Activated CD4-positive, alpha-beta T cell treated with anti-CD3 and anti-CD28 coated beads for 36 hours (primary cell): ENCODE results near the gene CHCHD3. TPM values are rescaled to one million over a fixed set of nuclear protein-coding genes. Genes with fewer than 3 reads are reported as not detected.
A peak's percentile ranks its signal among the peaks of the same experiment; 100 is the strongest.
"Not testable (repeated sequence)": the region's sequence is repeated elsewhere in the genome, so short reads cannot be mapped to it uniquely, and the experiment has no call there.

Experiments
- ATAC-seq: fragments of 200-7000 bp; cut with Tn5 transposase; one replicate; pipeline ENCODE4 v1.10.0; 2021; ENCODE audit warnings: mild to moderate bottlenecking, moderate library complexity
- CTCF ChIA-PET: fragments of 350-600 bp; sonication (Branson Sonifier 250); formaldehyde crosslinking; loops from one replicate; lab custom pipeline; 2021; ENCODE audit warnings: antibody characterized with exemption; lab: Charles Lee
- POLR2A ChIA-PET: fragments of 350-600 bp; sonication (Branson Sonifier 250); formaldehyde crosslinking; loops from one replicate; lab custom pipeline; 2021; ENCODE audit warnings: antibody characterized with exemption, inconsistent platforms; lab: Charles Lee
- DNase-seq: peaks from one replicate; pipeline ENCODE4 v3.0.0-alpha.2; 2020
- H3K27ac Mint-ChIP-seq: one replicate; pipeline ENCODE4 v1.8.0; 2021; ENCODE audit warnings: mixed read lengths
- H3K27me3 Mint-ChIP-seq: one replicate; pipeline ENCODE4 v1.8.0; 2021; ENCODE audit warnings: mixed read lengths
- H3K36me3 Mint-ChIP-seq: one replicate; pipeline ENCODE4 v1.8.0; 2021; ENCODE audit warnings: low read depth, mixed read lengths
- H3K4me1 Mint-ChIP-seq: one replicate; pipeline ENCODE4 v1.8.0; 2021; ENCODE audit warnings: mixed read lengths
- H3K4me3 Mint-ChIP-seq: one replicate; pipeline ENCODE4 v1.8.0; 2021; ENCODE audit warnings: mild to moderate bottlenecking, moderate library complexity, mixed read lengths
- H3K9me3 Mint-ChIP-seq: one replicate; pipeline ENCODE4 v1.8.0; 2021; ENCODE audit warnings: low read depth, mixed read lengths
- intact Hi-C, 2 experiments: fragments of 100-400 bp; cut with DNase I in 1 of 2; cut with micrococcal nuclease in 1 of 2; formaldehyde crosslinking; loops; one replicate each; pipeline versions ENCODE4 v1.14.2 to v1.15.1; 2022 to 2024; cut with DNase I, micrococcal nuclease
- total RNA-seq, 2 experiments: library from RNA; stranded (reverse); gene quantifications; one replicate each; pipeline ENCODE4 v1.2.3, GENCODE V29; 2021

Gene CHCHD3
- total RNA-seq, 2 experiments from 2014 or later, result 63.0 to 71.9 TPM

GRCh38 chr7:132897093-132897687 is 184.7 kb downstream of the CHCHD3 start:
- Mint-ChIP-seq H3K27ac (no peak overlapping the region), H3K27me3 (no peaks in the 10 kb centered on the region), H3K36me3 (peaks cover 31% of the 10 kb centered on the region), H3K4me3 (no peak overlapping the region), H3K9me3 (no peaks in the 10 kb centered on the region), H3K4me1 (no peaks in the 10 kb centered on the region)
- no peak for DNase-seq
- ChIA-PET POLR2A (no interaction called here), CTCF (interaction anchor here (0.8 kb wide), 2 partner anchors 77 to 503 kb away, joined by 3 read pairs; no protein-coding TSS in a partner anchor)
- no peak for ATAC-seq
- intact Hi-C loops, result no loop called here

- DNase-seq, result no peak
- no peak overlapping the region for H3K27ac Mint-ChIP-seq
- intact Hi-C loops, result no loop called here
- H3K4me1 Mint-ChIP-seq, result no peaks in the 10 kb centered on the region
- no peaks in the 10 kb centered on the region for H3K9me3 Mint-ChIP-seq
- H3K4me3 Mint-ChIP-seq, result no peak overlapping the region
- H3K36me3 Mint-ChIP-seq, result peaks cover 32% of the 10 kb centered on the region
- CTCF ChIA-PET, result no interaction called here
- POLR2A ChIA-PET, result no interaction called here
- ATAC-seq, result no peak
- H3K27me3 Mint-ChIP-seq, result no peaks in the 10 kb centered on the region
These were observed 186.7 kb downstream of the CHCHD3 start for GRCh38 chr7:132895231-132895630.

GRCh38 chr7:132893560-132893959 is 188.3 kb downstream of the CHCHD3 start:
- Mint-ChIP-seq H3K9me3 (no peaks in the 10 kb centered on the region), H3K27me3 (no peaks in the 10 kb centered on the region), H3K4me3 (no peak overlapping the region), H3K27ac (no peak overlapping the region), H3K36me3 (peaks cover 24% of the 10 kb centered on the region), H3K4me1 (no peaks in the 10 kb centered on the region)
- ChIA-PET CTCF (no interaction called here), POLR2A (no interaction called here)
- ATAC-seq (no peak), DNase-seq (no peak)
- intact Hi-C loops, result no loop called here

- ATAC-seq, intact Hi-C loops, POLR2A ChIA-PET, H3K4me3 Mint-ChIP-seq, DNase-seq, H3K4me1 Mint-ChIP-seq, H3K27me3 Mint-ChIP-seq, H3K27ac Mint-ChIP-seq, CTCF ChIA-PET, H3K9me3 Mint-ChIP-seq: not testable (repeated sequence)
- peaks cover 18% of the 10 kb centered on the region for H3K36me3 Mint-ChIP-seq
These were observed 189.1 kb downstream of the CHCHD3 start for GRCh38 chr7:132892744-132893143.

- Mint-ChIP-seq H3K27me3 (no peaks in the 10 kb centered on the region), H3K9me3 (no peaks in the 10 kb centered on the region), H3K36me3 (peaks cover 13% of the 10 kb centered on the region), H3K4me1 (no peaks in the 10 kb centered on the region), H3K27ac (no peak overlapping the region), H3K4me3 (no peak overlapping the region)
- intact Hi-C loops, result no loop called here
- no peak for ATAC-seq
- DNase-seq, result no peak
- ChIA-PET CTCF (interaction anchor here (1.3 kb wide), 1 partner anchor 85 kb away, joined by 3 read pairs; no protein-coding TSS in a partner anchor), POLR2A (no interaction called here)
These were observed 190.3 kb downstream of the CHCHD3 start for GRCh38 chr7:132891554-132891953.

- Mint-ChIP-seq H3K4me1 (peaks cover 33% of the 10 kb centered on the region), H3K27ac (peak overlapping the region; percentile 76), H3K4me3 (peak overlapping the region; percentile 38), H3K9me3 (no peaks in the 10 kb centered on the region), H3K27me3 (no peaks in the 10 kb centered on the region), H3K36me3 (peaks cover 20% of the 10 kb centered on the region)
- CTCF ChIA-PET, result no interaction called here
- POLR2A ChIA-PET, result no interaction called here
- DNase-seq, result peak; percentile 63
- intact Hi-C loops, result loop anchor here in 1 of 2 experiments (1.0 kb wide), 1 partner anchor 199 kb away; the partner anchor contains the start of gene CHCHD3
- peak; percentile 96 for ATAC-seq
These were observed 199.0 kb downstream of the CHCHD3 start for GRCh38 chr7:132882714-132883428.

- POLR2A ChIA-PET, result no interaction called here
- intact Hi-C loops, result no loop called here
- Mint-ChIP-seq H3K4me1 (peaks cover 33% of the 10 kb centered on the region), H3K27ac (no peak overlapping the region), H3K4me3 (no peak overlapping the region), H3K36me3 (peaks cover 20% of the 10 kb centered on the region), H3K27me3 (no peaks in the 10 kb centered on the region), H3K9me3 (no peaks in the 10 kb centered on the region)
- CTCF ChIA-PET, result no interaction called here
- ATAC-seq (no peak), DNase-seq (no peak)
These were observed 200.6 kb downstream of the CHCHD3 start for GRCh38 chr7:132881317-132881716.

GRCh38 chr7:132879579-132879978 is 202.3 kb downstream of the CHCHD3 start:
- POLR2A ChIA-PET, result no interaction called here
- intact Hi-C loops, result no loop called here
- no peaks in the 10 kb centered on the region for H3K9me3 Mint-ChIP-seq
- H3K27me3 Mint-ChIP-seq, result no peaks in the 10 kb centered on the region
- ATAC-seq (no peak), DNase-seq (no peak)
- CTCF ChIA-PET, result no interaction called here
- no peak overlapping the region for H3K4me3 Mint-ChIP-seq
- peaks cover 30% of the 10 kb centered on the region for H3K4me1 Mint-ChIP-seq
- H3K36me3 Mint-ChIP-seq, result peaks cover 22% of the 10 kb centered on the region
- H3K27ac Mint-ChIP-seq, result no peak overlapping the region

- Mint-ChIP-seq H3K27ac (no peak overlapping the region), H3K9me3 (no peaks in the 10 kb centered on the region), H3K36me3 (peaks cover 20% of the 10 kb centered on the region), H3K4me1 (peaks cover 21% of the 10 kb centered on the region), H3K27me3 (no peaks in the 10 kb centered on the region), H3K4me3 (no peak overlapping the region)
- ChIA-PET POLR2A (no interaction called here), CTCF (no interaction called here)
- intact Hi-C loops, result no loop called here
- ATAC-seq (no peak), DNase-seq (no peak)
These were observed 203.5 kb downstream of the CHCHD3 start for GRCh38 chr7:132878204-132878919.

- Mint-ChIP-seq H3K36me3 (peaks cover 16% of the 10 kb centered on the region), H3K4me1 (peaks cover 13% of the 10 kb centered on the region), H3K9me3 (no peaks in the 10 kb centered on the region), H3K4me3 (no peak overlapping the region), H3K27me3 (no peaks in the 10 kb centered on the region), H3K27ac (no peak overlapping the region)
- DNase-seq, result no peak
- ATAC-seq, result no peak
- intact Hi-C loops, result no loop called here
- ChIA-PET POLR2A (no interaction called here), CTCF (no interaction called here)
These were observed 204.3 kb downstream of the CHCHD3 start for GRCh38 chr7:132877573-132877972.

GRCh38 chr7:132876576-132876975 is 205.3 kb downstream of the CHCHD3 start:
- H3K27ac Mint-ChIP-seq, result no peak overlapping the region
- no peak for DNase-seq
- POLR2A ChIA-PET, result no interaction called here
- H3K27me3 Mint-ChIP-seq, result no peaks in the 10 kb centered on the region
- ATAC-seq, result no peak
- H3K9me3 Mint-ChIP-seq, result no peaks in the 10 kb centered on the region
- no peak overlapping the region for H3K4me3 Mint-ChIP-seq
- peaks cover 17% of the 10 kb centered on the region for H3K4me1 Mint-ChIP-seq
- CTCF ChIA-PET, result no interaction called here
- intact Hi-C loops, result no loop called here
- H3K36me3 Mint-ChIP-seq, result peaks cover 18% of the 10 kb centered on the region
